Endodermal cell (in vitro differentiated cells): ENCODE data around the gene DLG5. TPM values are rescaled to one million over a fixed set of nuclear protein-coding genes. Genes with fewer than 3 reads are reported as not detected.
A peak's percentile ranks its signal among the peaks of the same experiment; 100 is the strongest.

Experiments
- DNase-seq: peaks from one replicate; pipeline ENCODE4 v3.0.0-alpha.2; 2017
- H3K27ac ChIP-seq: 2 replicates; pipeline ENCODE4 v1.5.1; 2013; ENCODE audit warnings: mild to moderate bottlenecking, low read depth, low read length, moderate library complexity
- H3K27me3 ChIP-seq: 2 replicates; pipeline ENCODE4 v1.6.1; 2013; ENCODE audit warnings: mild to moderate bottlenecking, low read length, moderate library complexity; ENCODE audit not compliant: insufficient read depth, control insufficient read depth, poor library complexity, severe bottlenecking
- H3K36me3 ChIP-seq: 2 replicates; pipeline ENCODE4 v1.7.0; 2013; ENCODE audit warnings: mild to moderate bottlenecking, low read length, moderate library complexity; ENCODE audit not compliant: control insufficient read depth, insufficient read depth
- H3K4me1 ChIP-seq: one replicate; pipeline ENCODE4 v1.7.0; 2013; ENCODE audit warnings: low read length; ENCODE audit not compliant: control insufficient read depth, insufficient read depth
- H3K4me3 ChIP-seq: 2 replicates; pipeline ENCODE4 v1.5.1; 2013; ENCODE audit warnings: mild to moderate bottlenecking, low read length, moderate library complexity
- H3K9ac ChIP-seq: 2 replicates; pipeline ENCODE4 v1.6.1; 2013; ENCODE audit warnings: mild to moderate bottlenecking, low read length, moderate library complexity; ENCODE audit not compliant: poor library complexity, severe bottlenecking; ENCODE audit errors: extremely low read depth
- H3K9me3 ChIP-seq: 2 replicates; pipeline ENCODE4 v1.6.1; 2013; ENCODE audit warnings: mild to moderate bottlenecking, low read length, moderate library complexity; ENCODE audit not compliant: control insufficient read depth
- H3K27ac Mint-ChIP-seq: 2 replicates; pipeline ENCODE4 v1.8.0; 2020; ENCODE audit warnings: mixed read lengths
- H3K27me3 Mint-ChIP-seq: 2 replicates; pipeline ENCODE4 v1.8.0; 2021; ENCODE audit warnings: mild to moderate bottlenecking, mixed read lengths; ENCODE audit not compliant: insufficient read depth
- H3K36me3 Mint-ChIP-seq: 2 replicates; pipeline ENCODE4 v1.8.0; 2020; ENCODE audit warnings: low read depth, mixed read lengths
- H3K4me1 Mint-ChIP-seq: 2 replicates; pipeline ENCODE4 v1.8.0; 2020; ENCODE audit warnings: mixed read lengths
- H3K4me3 Mint-ChIP-seq: 2 replicates; pipeline ENCODE4 v1.8.0; 2020; ENCODE audit warnings: mild to moderate bottlenecking, moderate library complexity, mixed read lengths
- H3K9me3 Mint-ChIP-seq: 2 replicates; pipeline ENCODE4 v1.8.0; 2020; ENCODE audit warnings: mild to moderate bottlenecking, mixed read lengths
- WGBS, 2 experiments: methylation state at CpG; one replicate each; pipeline versions ENCODE4 v1.1.5 to v1.1.7; 2013; ENCODE audit warnings: missing lambda C conversion rate in 2 of 2, mixed read lengths in 1 of 2; ENCODE audit not compliant: insufficient coverage in 1 of 2, insufficient read length in 1 of 2; 5-methylcytosine and 5-hydroxymethylcytosine counted together
- total RNA-seq, 2 donors: library from RNA; stranded (reverse); fragmentation: NEBNext Ultra II Directional in 1 of 2; extraction: Animal tissue kit (Norgen Biotek cat#: 25700) in 1 of 2; gene quantifications; 2 replicates in 1 of 2; 3 replicates in 1 of 2; pipeline ENCODE4 v1.2.1, GENCODE V29; 2021
- TF ChIP-seq, protein P1 (sequence below): fragments of 200-600 bp; sonication (generic); conservative IDR thresholded peaks from 2 replicates; pipeline ENCODE4 v1.5.0; 2021; ENCODE audit warnings: antibody characterized with exemption, mild to moderate bottlenecking

Gene DLG5
- total RNA-seq, 2 donors from 2014 or later = 79.4 to 83.4 TPM

DNA sequence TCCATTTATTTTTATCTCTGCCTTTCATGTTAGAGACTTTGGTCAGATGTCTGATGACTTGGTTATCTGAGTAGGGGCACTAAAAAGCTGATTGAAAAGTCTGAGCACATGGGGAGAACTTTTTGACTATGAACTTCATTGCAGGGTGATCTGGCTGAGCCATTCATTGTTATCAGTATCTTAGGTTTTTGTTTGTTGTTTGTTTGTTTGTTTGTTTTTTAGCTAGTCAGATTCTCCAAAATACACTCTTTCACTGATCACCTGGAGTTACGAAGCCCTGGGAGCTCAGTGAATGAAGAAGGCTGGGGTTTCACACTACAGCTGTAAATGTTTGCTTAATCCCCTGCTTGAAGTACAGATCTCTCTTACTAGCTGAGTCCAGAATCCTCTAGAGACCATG lies 28.6 kb upstream of the DLG5 start:
- Mint-ChIP-seq H3K36me3 (peaks cover 2% of the 10 kb centered on the region), H3K27me3 (peaks cover 18% of the 10 kb centered on the region), H3K4me1 (peaks cover 5% of the 10 kb centered on the region), H3K27ac (no peak overlapping the region), H3K9me3 (peaks cover 27% of the 10 kb centered on the region), H3K4me3 (no peak overlapping the region)
- Histone ChIP-seq H3K4me1 (no peaks in the 10 kb centered on the region), H3K9ac (no peak overlapping the region), H3K27ac (no peak overlapping the region), H3K9me3 (peaks cover 19% of the 10 kb centered on the region), H3K36me3 (no peaks in the 10 kb centered on the region), H3K4me3 (no peak overlapping the region), H3K27me3 (no peaks in the 10 kb centered on the region)
- no peak for DNase-seq
- 73 to 74% methylated on average over 1 of the region's 1 CpG for WGBS, 2 experiments
- TF ChIP-seq, protein P1, sequence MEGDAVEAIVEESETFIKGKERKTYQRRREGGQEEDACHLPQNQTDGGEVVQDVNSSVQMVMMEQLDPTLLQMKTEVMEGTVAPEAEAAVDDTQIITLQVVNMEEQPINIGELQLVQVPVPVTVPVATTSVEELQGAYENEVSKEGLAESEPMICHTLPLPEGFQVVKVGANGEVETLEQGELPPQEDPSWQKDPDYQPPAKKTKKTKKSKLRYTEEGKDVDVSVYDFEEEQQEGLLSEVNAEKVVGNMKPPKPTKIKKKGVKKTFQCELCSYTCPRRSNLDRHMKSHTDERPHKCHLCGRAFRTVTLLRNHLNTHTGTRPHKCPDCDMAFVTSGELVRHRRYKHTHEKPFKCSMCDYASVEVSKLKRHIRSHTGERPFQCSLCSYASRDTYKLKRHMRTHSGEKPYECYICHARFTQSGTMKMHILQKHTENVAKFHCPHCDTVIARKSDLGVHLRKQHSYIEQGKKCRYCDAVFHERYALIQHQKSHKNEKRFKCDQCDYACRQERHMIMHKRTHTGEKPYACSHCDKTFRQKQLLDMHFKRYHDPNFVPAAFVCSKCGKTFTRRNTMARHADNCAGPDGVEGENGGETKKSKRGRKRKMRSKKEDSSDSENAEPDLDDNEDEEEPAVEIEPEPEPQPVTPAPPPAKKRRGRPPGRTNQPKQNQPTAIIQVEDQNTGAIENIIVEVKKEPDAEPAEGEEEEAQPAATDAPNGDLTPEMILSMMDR = no peak

DNA sequence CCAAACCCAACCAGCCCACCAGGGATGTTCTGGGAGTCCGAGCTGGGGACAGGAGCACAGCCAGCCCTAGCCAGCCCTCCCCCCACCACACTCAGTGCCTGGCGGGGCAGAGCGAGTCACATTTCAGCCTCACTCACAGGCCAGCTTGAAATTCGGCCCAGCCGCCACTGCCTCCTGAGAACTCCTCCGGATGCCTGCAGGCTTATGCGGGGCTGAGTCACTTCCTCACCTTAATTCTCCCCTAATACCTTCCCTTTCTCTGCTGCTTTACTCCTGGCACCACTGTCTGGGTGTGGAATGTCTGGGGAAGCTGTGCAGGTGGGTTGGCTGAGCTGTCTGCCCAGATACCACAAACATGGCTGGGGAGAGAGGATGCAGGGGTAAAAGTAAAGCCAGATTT lies 22.6 kb upstream of the DLG5 start:
- no peaks in the 10 kb centered on the region for H3K36me3 ChIP-seq
- Mint-ChIP-seq H3K4me3 (no peak overlapping the region), H3K36me3 (peaks cover 2% of the 10 kb centered on the region), H3K9me3 (peaks cover 33% of the 10 kb centered on the region), H3K27me3 (peaks cover 4% of the 10 kb centered on the region), H3K27ac (peak overlapping the region; percentile 93), H3K4me1 (peaks cover 13% of the 10 kb centered on the region)
- no peak overlapping the region for H3K4me3 ChIP-seq
- peaks cover 19% of the 10 kb centered on the region for H3K9me3 ChIP-seq
- TF ChIP-seq, protein P1 = no peak
- peak overlapping the region; percentile 17 for H3K9ac ChIP-seq
- H3K27me3 ChIP-seq = no peaks in the 10 kb centered on the region
- H3K4me1 ChIP-seq = no peaks in the 10 kb centered on the region
- no peak overlapping the region for H3K27ac ChIP-seq
- peak; percentile 97 for DNase-seq
- WGBS, 2 experiments = 22 to 23% methylated on average over 7 of the region's 7 CpGs

DNA sequence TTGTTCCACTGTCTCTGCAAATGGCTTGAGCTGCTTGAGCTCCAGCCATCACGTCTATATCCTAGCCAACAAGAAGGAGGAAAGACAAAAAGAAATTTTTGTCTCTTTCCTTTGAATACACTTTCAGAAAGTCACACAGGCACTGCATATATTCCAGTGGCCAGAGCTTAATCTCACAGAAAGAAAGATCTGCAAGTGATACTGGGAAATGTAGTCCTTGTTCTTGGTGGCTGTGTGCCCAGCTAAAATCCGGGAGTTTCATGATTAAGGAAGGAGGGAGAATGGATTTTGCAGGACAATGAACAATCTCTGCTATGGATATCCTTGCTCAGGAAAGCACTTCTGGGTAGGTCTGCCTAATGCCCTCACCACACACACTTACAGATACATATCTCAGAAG lies 19.5 kb upstream of the DLG5 start:
- 79 to 85% methylated on average over 2 of the region's 2 CpGs for WGBS, 2 experiments
- peaks cover 15% of the 10 kb centered on the region for H3K9me3 Mint-ChIP-seq

More for the DNA sequence above, 19.5 kb upstream of the DLG5 start:
- Mint-ChIP-seq H3K4me1 (peaks cover 22% of the 10 kb centered on the region), H3K27ac (no peak overlapping the region), H3K27me3 (no peaks in the 10 kb centered on the region), H3K4me3 (no peak overlapping the region), H3K36me3 (peaks cover under 1% of the 10 kb centered on the region)
- no peak for DNase-seq
- peaks cover 7% of the 10 kb centered on the region for H3K9me3 ChIP-seq
- H3K4me3 ChIP-seq = no peak overlapping the region
- H3K9ac ChIP-seq = no peak overlapping the region
- no peaks in the 10 kb centered on the region for H3K4me1 ChIP-seq
- no peaks in the 10 kb centered on the region for H3K36me3 ChIP-seq
- no peak overlapping the region for H3K27ac ChIP-seq
- TF ChIP-seq, protein P1 = no peak
- H3K27me3 ChIP-seq = no peaks in the 10 kb centered on the region
